CD8-positive, alpha-beta memory T cell (primary cell): Measurements from ENCODE around the gene AIMP1. TPM values are rescaled to one million over a fixed set of nuclear protein-coding genes. Genes with fewer than 3 reads are reported as not detected.
A peak's percentile ranks its signal among the peaks of the same experiment; 100 is the strongest.

Experiments
- CTCF ChIA-PET: fragments of 350-600 bp; sonication (Branson Sonifier 250); formaldehyde crosslinking; loops from one replicate; lab custom pipeline; 2021; ENCODE audit warnings: antibody characterized with exemption; lab: Charles Lee
- POLR2A ChIA-PET: fragments of 350-600 bp; sonication (Branson Sonifier 250); formaldehyde crosslinking; loops from one replicate; lab custom pipeline; 2021; ENCODE audit warnings: antibody characterized with exemption; lab: Charles Lee
- DNase-seq, 5 donors: peaks; one replicate each; pipeline versions ENCODE4 v3.0.0 to v3.0.0-alpha.2; 2020 to 2022; ENCODE audit warnings: mixed read lengths in 1 of 5
- H3K27ac ChIP-seq: one replicate; pipeline ENCODE4 v1.7.0; 2013; ENCODE audit warnings: low read depth, mild to moderate bottlenecking, low read length, moderate library complexity
- H3K27me3 ChIP-seq: 2 replicates; pipeline ENCODE4 v1.7.0; 2013; ENCODE audit warnings: low read length, mild to moderate bottlenecking; ENCODE audit not compliant: insufficient read depth, poor library complexity, severe bottlenecking
- H3K36me3 ChIP-seq: 2 replicates; pipeline ENCODE4 v1.7.0; 2013; ENCODE audit warnings: mild to moderate bottlenecking, low read length, moderate library complexity; ENCODE audit not compliant: insufficient read depth
- H3K4me1 ChIP-seq: 2 replicates; pipeline ENCODE4 v1.7.0; 2013; ENCODE audit warnings: mild to moderate bottlenecking, low read length, moderate library complexity; ENCODE audit not compliant: insufficient read depth
- H3K4me3 ChIP-seq: 2 replicates; pipeline ENCODE4 v1.7.0; 2013; ENCODE audit warnings: mild to moderate bottlenecking, low read length
- H3K9me3 ChIP-seq: 2 replicates; pipeline ENCODE4 v1.7.0; 2013; ENCODE audit warnings: mild to moderate bottlenecking, low read length
- H3K27ac Mint-ChIP-seq, 8 donors: one replicate each; pipeline ENCODE4 v1.8.0; 2020 to 2021; ENCODE audit warnings: mixed read lengths in 8 of 8, mild to moderate bottlenecking in 6 of 8, inconsistent platforms in 3 of 8, moderate library complexity in 3 of 8
- H3K27me3 Mint-ChIP-seq, 2 donors: one replicate each; pipeline ENCODE4 v1.8.0; 2020 to 2021; ENCODE audit warnings: mixed read lengths in 2 of 2, mild to moderate bottlenecking in 1 of 2, moderate library complexity in 1 of 2
- H3K36me3 Mint-ChIP-seq, 3 donors: one replicate each; pipeline ENCODE4 v1.8.0; 2020 to 2021; ENCODE audit warnings: mixed read lengths in 3 of 3, inconsistent platforms in 1 of 3, mild to moderate bottlenecking in 1 of 3
- H3K4me1 Mint-ChIP-seq, 3 donors: one replicate each; pipeline ENCODE4 v1.8.0; 2020 to 2021; ENCODE audit warnings: mixed read lengths in 3 of 3, inconsistent platforms in 1 of 3, mild to moderate bottlenecking in 1 of 3
- H3K4me3 Mint-ChIP-seq, 7 donors: one replicate each; pipeline ENCODE4 v1.8.0; 2020 to 2021; ENCODE audit warnings: mixed read lengths in 7 of 7, mild to moderate bottlenecking in 6 of 7, moderate library complexity in 4 of 7, inconsistent platforms in 2 of 7
- H3K9me3 Mint-ChIP-seq, 5 donors: one replicate each; pipeline ENCODE4 v1.8.0; 2020 to 2022; ENCODE audit warnings: mixed read lengths in 5 of 5, mild to moderate bottlenecking in 3 of 5, moderate library complexity in 2 of 5, inconsistent platforms in 1 of 5
- polyA plus RNA-seq: library from polyadenylated mRNA; unstranded; fragments of 300-500 nt; fragmentation: Illumina TruSeq; gene quantifications from one replicate; pipeline ENCODE4 v1.2.3, GENCODE V29; 2021
- total RNA-seq, 2 experiments: library from RNA; stranded (reverse); gene quantifications; one replicate each; pipeline ENCODE4 v1.2.3, GENCODE V29; 2021

Gene AIMP1
- total and polyA plus RNA-seq, 3 experiments from 2014 or later, result 66.5 to 67.9 (median 67.0) TPM

- Mint-ChIP-seq H3K4me1 (peaks cover 0 to 2% (median 0%) of the 10 kb centered on the region in 3 donors), H3K27me3 (no peaks in the 10 kb centered on the region), H3K9me3 (peaks cover 0 to 1% (median 0%) of the 10 kb centered on the region in 5 donors), H3K27ac (no peak overlapping the region), H3K36me3 (peaks cover 7 to 50% (median 7%) of the 10 kb centered on the region in 3 donors), H3K4me3 (no peak overlapping the region)
- no peaks in the 10 kb centered on the region for H3K4me1 ChIP-seq
- no peak for DNase-seq
- H3K27me3 ChIP-seq, result no peaks in the 10 kb centered on the region
- POLR2A ChIA-PET, result no interaction called here
- CTCF ChIA-PET, result no interaction called here
- H3K27ac ChIP-seq, result no peak overlapping the region
- no peak overlapping the region for H3K4me3 ChIP-seq
- H3K36me3 ChIP-seq, result peaks cover 6% of the 10 kb centered on the region
- H3K9me3 ChIP-seq, result no peaks in the 10 kb centered on the region
These were observed 28.9 kb upstream of the AIMP1 start for GRCh38 chr4:106287353-106287969.

- H3K9me3 ChIP-seq, result no peaks in the 10 kb centered on the region
- Mint-ChIP-seq H3K36me3 (peaks cover 0 to 63% (median 6%) of the 10 kb centered on the region in 3 donors), H3K4me1 (no peaks in the 10 kb centered on the region), H3K27me3 (no peaks in the 10 kb centered on the region), H3K9me3 (no peaks in the 10 kb centered on the region), H3K27ac (no peak overlapping the region), H3K4me3 (no peak overlapping the region)
- no peaks in the 10 kb centered on the region for H3K4me1 ChIP-seq
- CTCF ChIA-PET, result no interaction called here
- H3K27me3 ChIP-seq, result no peaks in the 10 kb centered on the region
- no peak overlapping the region for H3K4me3 ChIP-seq
- no peak for DNase-seq
- peaks cover 8% of the 10 kb centered on the region for H3K36me3 ChIP-seq
- POLR2A ChIA-PET, result no interaction called here
- H3K27ac ChIP-seq, result no peak overlapping the region
These were observed 26.6 kb upstream of the AIMP1 start for GRCh38 chr4:106289737-106290136.

GRCh38 chr4:106291678-106292077 is 24.7 kb upstream of the AIMP1 start:
- no peak overlapping the region for H3K27ac Mint-ChIP-seq
- Histone ChIP-seq H3K9me3 (no peaks in the 10 kb centered on the region), H3K4me1 (no peaks in the 10 kb centered on the region), H3K27me3 (no peaks in the 10 kb centered on the region), H3K27ac (no peak overlapping the region), H3K36me3 (peaks cover 11% of the 10 kb centered on the region), H3K4me3 (no peak overlapping the region)
- DNase-seq, result no peak
- ChIA-PET CTCF (no interaction called here), POLR2A (no interaction called here)
- H3K4me1 Mint-ChIP-seq, result peaks cover 0 to 5% (median 0%) of the 10 kb centered on the region in 3 donors
- H3K9me3 Mint-ChIP-seq, result no peaks in the 10 kb centered on the region
- H3K27me3 Mint-ChIP-seq, result no peaks in the 10 kb centered on the region
- no peak overlapping the region for H3K4me3 Mint-ChIP-seq
- peaks cover 0 to 75% (median 15%) of the 10 kb centered on the region in 3 donors for H3K36me3 Mint-ChIP-seq

GRCh38 chr4:106294062-106294461 is 22.3 kb upstream of the AIMP1 start:
- Histone ChIP-seq H3K27me3 (no peaks in the 10 kb centered on the region), H3K9me3 (no peaks in the 10 kb centered on the region), H3K4me3 (no peak overlapping the region), H3K27ac (no peak overlapping the region), H3K36me3 (peaks cover 11% of the 10 kb centered on the region), H3K4me1 (no peaks in the 10 kb centered on the region)
- ChIA-PET CTCF (interaction anchor here (0.7 kb wide), 1 partner anchor 10 kb away, joined by 3 read pairs; no protein-coding TSS in a partner anchor), POLR2A (no interaction called here)
- peaks cover 3 to 18% (median 9%) of the 10 kb centered on the region in 3 donors for H3K4me1 Mint-ChIP-seq
- no peak for DNase-seq
- H3K9me3 Mint-ChIP-seq, result no peaks in the 10 kb centered on the region
- no peaks in the 10 kb centered on the region for H3K27me3 Mint-ChIP-seq
- H3K36me3 Mint-ChIP-seq, result peaks cover 0 to 74% (median 17%) of the 10 kb centered on the region in 3 donors
- no peak overlapping the region for H3K4me3 Mint-ChIP-seq
- H3K27ac Mint-ChIP-seq, result no peak overlapping the region

GRCh38 chr4:106297245-106298035 is 18.9 kb upstream of the AIMP1 start:
- no peak overlapping the region for H3K4me3 ChIP-seq
- no peaks in the 10 kb centered on the region for H3K9me3 ChIP-seq
- peak overlapping the region in 2 of 8 donors; percentile 0 to 48 for H3K27ac Mint-ChIP-seq
- H3K27me3 ChIP-seq, result no peaks in the 10 kb centered on the region
- peaks cover 8% of the 10 kb centered on the region for H3K36me3 ChIP-seq
- no peaks in the 10 kb centered on the region for H3K4me1 ChIP-seq
- peaks cover 5 to 74% (median 26%) of the 10 kb centered on the region in 3 donors for H3K36me3 Mint-ChIP-seq
- H3K27me3 Mint-ChIP-seq, result no peaks in the 10 kb centered on the region
- ChIA-PET POLR2A (no interaction called here), CTCF (no interaction called here)
- no peak overlapping the region for H3K4me3 Mint-ChIP-seq
- DNase-seq, result no peak
- no peak overlapping the region for H3K27ac ChIP-seq
- H3K9me3 Mint-ChIP-seq, result no peaks in the 10 kb centered on the region
- H3K4me1 Mint-ChIP-seq, result peaks cover 8 to 27% (median 24%) of the 10 kb centered on the region in 3 donors

- no peaks in the 10 kb centered on the region for H3K27me3 Mint-ChIP-seq
- peaks cover 4% of the 10 kb centered on the region for H3K36me3 ChIP-seq
- no peaks in the 10 kb centered on the region for H3K9me3 ChIP-seq
- CTCF ChIA-PET, result no interaction called here
- peaks cover 5 to 71% (median 25%) of the 10 kb centered on the region in 3 donors for H3K36me3 Mint-ChIP-seq
- H3K9me3 Mint-ChIP-seq, result no peaks in the 10 kb centered on the region
- H3K4me3 ChIP-seq, result no peak overlapping the region
- H3K4me1 Mint-ChIP-seq, result peaks cover 15 to 50% (median 41%) of the 10 kb centered on the region in 3 donors
- no peak for DNase-seq
- no peaks in the 10 kb centered on the region for H3K27me3 ChIP-seq
- no peak overlapping the region for H3K4me3 Mint-ChIP-seq
- H3K27ac Mint-ChIP-seq, result peak overlapping the region in 1 of 8 donors; percentile 58
- no peaks in the 10 kb centered on the region for H3K4me1 ChIP-seq
- H3K27ac ChIP-seq, result no peak overlapping the region
- POLR2A ChIA-PET, result no interaction called here
These were observed 16.4 kb upstream of the AIMP1 start for GRCh38 chr4:106299977-106300376.

GRCh38 chr4:106301393-106302061 is 14.8 kb upstream of the AIMP1 start:
- Histone ChIP-seq H3K9me3 (no peaks in the 10 kb centered on the region), H3K27ac (no peak overlapping the region), H3K27me3 (no peaks in the 10 kb centered on the region), H3K4me1 (no peaks in the 10 kb centered on the region), H3K36me3 (peaks cover 3% of the 10 kb centered on the region), H3K4me3 (no peak overlapping the region)
- peaks cover 5 to 65% (median 19%) of the 10 kb centered on the region in 3 donors for H3K36me3 Mint-ChIP-seq
- H3K27me3 Mint-ChIP-seq, result no peaks in the 10 kb centered on the region
- no peak overlapping the region for H3K4me3 Mint-ChIP-seq
- H3K9me3 Mint-ChIP-seq, result no peaks in the 10 kb centered on the region
- DNase-seq, result no peak
- H3K27ac Mint-ChIP-seq, result peak overlapping the region in 2 of 8 donors; percentile 5 to 61
- ChIA-PET CTCF (no interaction called here), POLR2A (no interaction called here)
- H3K4me1 Mint-ChIP-seq, result peaks cover 16 to 46% (median 42%) of the 10 kb centered on the region in 3 donors

- Mint-ChIP-seq H3K9me3 (no peaks in the 10 kb centered on the region), H3K27ac (no peak overlapping the region), H3K4me3 (no peak overlapping the region), H3K4me1 (peaks cover 16 to 42% (median 39%) of the 10 kb centered on the region in 3 donors), H3K27me3 (no peaks in the 10 kb centered on the region), H3K36me3 (peaks cover 5 to 65% (median 19%) of the 10 kb centered on the region in 3 donors)
- no peak for DNase-seq
- ChIA-PET POLR2A (no interaction called here), CTCF (no interaction called here)
- Histone ChIP-seq H3K4me1 (no peaks in the 10 kb centered on the region), H3K36me3 (peaks cover 3% of the 10 kb centered on the region), H3K27ac (no peak overlapping the region), H3K9me3 (no peaks in the 10 kb centered on the region), H3K4me3 (no peak overlapping the region), H3K27me3 (no peaks in the 10 kb centered on the region)
These were observed 14.3 kb upstream of the AIMP1 start for GRCh38 chr4:106302062-106302438.
